Vagina (tissue), 2 donors: ENCODE results near the gene MYO1G. TPM values are rescaled to one million over a fixed set of nuclear protein-coding genes. Genes with fewer than 3 reads are reported as not detected.

Source experiments
- DNase-seq, 2 donors: peaks; one replicate each; pipeline ENCODE4 v3.0.0-alpha.2; 2017; ENCODE audit errors: extremely low spot score in 2 of 2
- H3K27ac ChIP-seq: fragments of 200-600 bp; sonication (generic); one replicate; pipeline ENCODE4 v1.5.1; 2019
- H3K27me3 ChIP-seq: fragments of 200-600 bp; sonication (generic); one replicate; pipeline ENCODE4 v1.5.1; 2019
- H3K36me3 ChIP-seq, 2 donors: fragments of 200-600 bp; sonication (generic); one replicate each; pipeline ENCODE4 v1.5.1; 2017 to 2019
- H3K4me1 ChIP-seq: fragments of 200-600 bp; sonication (generic); one replicate; pipeline ENCODE4 v1.5.1; 2019
- H3K4me3 ChIP-seq, 2 donors: fragments of 200-600 bp; sonication (generic); 1 replicate in 1 of 2; 2 replicates in 1 of 2; pipeline ENCODE4 v1.5.1; 2016 to 2019
- H3K9me3 ChIP-seq: fragments of 200-600 bp; sonication (generic); one replicate; pipeline ENCODE4 v1.5.1; 2019
- POLR2A ChIP-seq, 2 donors: fragments of 450-650 bp; IDR thresholded peaks; one replicate each; pipeline ENCODE4 v1.6.1; 2017; ENCODE audit warnings: antibody characterized with exemption in 2 of 2, mild to moderate bottlenecking in 2 of 2, moderate library complexity in 2 of 2
- POLR2AphosphoS5 ChIP-seq, 2 donors: sonication (generic); formaldehyde crosslinking; IDR thresholded peaks; one replicate each; pipeline ENCODE4 v1.9.0; 2017; ENCODE audit warnings: antibody characterized with exemption in 2 of 2, mild to moderate bottlenecking in 2 of 2, low read depth in 1 of 2; ENCODE audit not compliant: insufficient read depth in 1 of 2
- intact Hi-C: fragments of 100-400 bp; cut with DNase I; formaldehyde crosslinking; loops from one replicate; pipeline ENCODE4 v1.15.1; 2023
- total RNA-seq: library from RNA; depleted of rRNA; stranded (reverse); fragments of >200 nt; gene quantifications from one replicate; pipeline ENCODE4 v1.2.3, GENCODE V29; 2016
- TF ChIP-seq, protein P1 (sequence below), 3 experiments: fragments of 450-650 bp in 2 of 3; fragments of 200-600 bp in 1 of 3; sonication (generic) in 1 of 3; IDR thresholded peaks; one replicate each; pipeline ENCODE4 v1.5.1; 2017 to 2019; ENCODE audit warnings: antibody characterized with exemption in 3 of 3, mild to moderate bottlenecking in 2 of 3, moderate library complexity in 2 of 3

Gene MYO1G
- total RNA-seq, 1 donor from 2014 or later, result 5.2 TPM

DNA sequence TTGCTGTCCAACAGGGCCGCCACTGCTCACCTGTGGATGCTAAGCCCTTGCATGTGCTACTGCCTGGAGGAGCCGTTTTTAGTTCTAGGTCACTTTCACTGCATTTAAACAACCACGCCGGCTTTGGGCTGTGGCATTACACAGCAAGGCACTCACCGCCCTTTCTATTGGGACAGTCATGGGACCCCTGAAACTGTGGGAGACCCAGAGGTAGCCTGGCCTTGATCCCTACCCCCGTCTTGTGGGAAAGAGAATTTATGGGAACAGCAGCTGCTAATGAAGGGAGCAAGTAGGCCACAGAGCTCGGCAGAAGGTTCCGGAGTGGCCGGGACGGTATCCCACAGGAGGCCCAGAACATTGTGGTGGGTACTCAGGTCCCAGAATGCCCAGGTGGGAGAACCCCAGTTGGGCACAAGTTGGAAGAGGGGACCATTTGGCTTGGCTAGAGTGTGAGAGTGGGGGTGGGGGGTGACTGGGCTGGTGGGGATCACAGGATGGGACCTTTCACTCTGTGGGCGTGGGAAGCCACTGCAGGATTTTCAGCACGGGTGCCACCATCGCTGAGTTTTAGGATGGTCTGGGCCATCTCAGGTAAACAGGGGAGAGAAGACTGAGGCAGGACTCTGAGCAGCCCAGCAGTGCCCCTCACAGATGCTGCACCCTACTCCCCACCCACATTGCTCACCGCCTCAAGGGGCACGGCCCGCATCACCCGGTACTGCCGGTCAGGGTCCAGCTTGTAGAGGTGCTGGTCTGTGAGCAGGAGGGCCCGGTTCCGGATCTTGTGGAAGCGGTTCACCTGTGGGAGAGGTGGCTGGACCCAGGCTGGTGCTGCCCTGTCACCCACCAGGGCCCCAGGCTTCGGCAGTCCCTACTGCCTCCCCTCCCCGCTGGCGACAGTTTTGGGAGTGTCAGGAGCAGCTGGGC lies 15.2 kb downstream of the MYO1G start:
- Histone ChIP-seq H3K27me3 (no peaks in the 10 kb centered on the region), H3K4me3 (peak overlapping the region in 1 of 2 donors; percentile 41), H3K27ac (no peak overlapping the region), H3K36me3 (no peaks in the 10 kb centered on the region), H3K4me1 (peaks cover 14% of the 10 kb centered on the region), H3K9me3 (no peaks in the 10 kb centered on the region)
- intact Hi-C loops, result no loop called here
- TF ChIP-seq POLR2A (IDR thresholded peaks at IDR 0.05) (no peak), POLR2AphosphoS5 (IDR thresholded peaks at IDR 0.05; ENCODE audit: insufficient read depth in 1 of 2, low read depth in 1 of 2) (no peak)
- TF ChIP-seq, protein P1, sequence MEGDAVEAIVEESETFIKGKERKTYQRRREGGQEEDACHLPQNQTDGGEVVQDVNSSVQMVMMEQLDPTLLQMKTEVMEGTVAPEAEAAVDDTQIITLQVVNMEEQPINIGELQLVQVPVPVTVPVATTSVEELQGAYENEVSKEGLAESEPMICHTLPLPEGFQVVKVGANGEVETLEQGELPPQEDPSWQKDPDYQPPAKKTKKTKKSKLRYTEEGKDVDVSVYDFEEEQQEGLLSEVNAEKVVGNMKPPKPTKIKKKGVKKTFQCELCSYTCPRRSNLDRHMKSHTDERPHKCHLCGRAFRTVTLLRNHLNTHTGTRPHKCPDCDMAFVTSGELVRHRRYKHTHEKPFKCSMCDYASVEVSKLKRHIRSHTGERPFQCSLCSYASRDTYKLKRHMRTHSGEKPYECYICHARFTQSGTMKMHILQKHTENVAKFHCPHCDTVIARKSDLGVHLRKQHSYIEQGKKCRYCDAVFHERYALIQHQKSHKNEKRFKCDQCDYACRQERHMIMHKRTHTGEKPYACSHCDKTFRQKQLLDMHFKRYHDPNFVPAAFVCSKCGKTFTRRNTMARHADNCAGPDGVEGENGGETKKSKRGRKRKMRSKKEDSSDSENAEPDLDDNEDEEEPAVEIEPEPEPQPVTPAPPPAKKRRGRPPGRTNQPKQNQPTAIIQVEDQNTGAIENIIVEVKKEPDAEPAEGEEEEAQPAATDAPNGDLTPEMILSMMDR (IDR thresholded peaks at IDR 0.05), result no peak
- no peak for DNase-seq

- intact Hi-C loops, result no loop called here
- H3K36me3 ChIP-seq, result no peaks in the 10 kb centered on the region
- no peak for DNase-seq
- H3K27me3 ChIP-seq, result no peaks in the 10 kb centered on the region
- H3K27ac ChIP-seq, result peak overlapping the region; percentile 27
- H3K9me3 ChIP-seq, result no peaks in the 10 kb centered on the region
- H3K4me3 ChIP-seq, result peak overlapping the region; percentile 39 to 41
- TF ChIP-seq POLR2AphosphoS5 (IDR thresholded peaks at IDR 0.05; ENCODE audit: insufficient read depth in 1 of 2, low read depth in 1 of 2), result peak in 1 of 2 donors; percentile 20
- TF ChIP-seq POLR2A (IDR thresholded peaks at IDR 0.05), result no peak
- TF ChIP-seq, protein P1 (IDR thresholded peaks at IDR 0.05), result no peak
- H3K4me1 ChIP-seq, result peaks cover 14% of the 10 kb centered on the region
Observed at GRCh38 chr7:44962483-44963251, 16.1 kb downstream of the MYO1G start.

DNA sequence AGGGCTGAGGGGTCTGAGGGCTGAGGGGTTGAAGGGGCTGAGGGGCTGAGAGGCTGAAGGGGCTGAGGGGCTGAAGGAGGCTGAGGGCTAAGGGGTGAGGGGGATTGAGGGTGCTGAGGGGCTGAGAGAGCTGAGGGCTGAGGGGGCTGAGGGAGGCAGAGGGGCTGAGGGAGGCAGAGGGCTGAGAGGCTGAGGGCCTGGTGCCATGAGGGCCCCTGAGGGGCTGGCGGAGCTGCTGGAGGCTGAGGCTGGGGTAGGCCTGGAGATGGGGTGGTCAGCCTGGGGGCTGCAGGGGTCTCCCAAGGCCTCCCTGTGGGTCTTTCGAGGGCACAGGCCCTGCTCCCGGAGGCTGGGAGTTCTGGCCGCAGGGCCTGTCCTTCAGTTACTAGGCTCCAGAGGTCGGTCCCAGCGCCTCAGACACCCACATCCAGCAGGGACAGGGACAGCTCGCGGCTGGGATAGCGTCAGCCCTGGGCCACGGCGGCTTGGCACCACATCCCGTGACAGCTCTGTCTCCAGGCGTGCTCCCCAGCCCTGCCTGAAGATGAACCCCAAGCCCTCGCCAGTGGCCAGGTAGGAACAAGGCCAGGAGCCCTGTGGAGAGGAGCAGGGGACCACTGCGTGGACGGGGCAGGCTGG lies 16.9 kb downstream of the MYO1G start:
- peak overlapping the region; percentile 39 to 41 for H3K4me3 ChIP-seq
- TF ChIP-seq POLR2A (IDR thresholded peaks at IDR 0.05) (no peak), POLR2AphosphoS5 (IDR thresholded peaks at IDR 0.05; ENCODE audit: insufficient read depth in 1 of 2, low read depth in 1 of 2) (no peak)
- TF ChIP-seq, protein P1 (IDR thresholded peaks at IDR 0.05), result no peak
- no peaks in the 10 kb centered on the region for H3K9me3 ChIP-seq
- no peaks in the 10 kb centered on the region for H3K27me3 ChIP-seq
- H3K27ac ChIP-seq, result peak overlapping the region; percentile 27
- H3K4me1 ChIP-seq, result peaks cover 14% of the 10 kb centered on the region
- DNase-seq, result no peak
- intact Hi-C loops, result no loop called here
- H3K36me3 ChIP-seq, result no peaks in the 10 kb centered on the region

DNA sequence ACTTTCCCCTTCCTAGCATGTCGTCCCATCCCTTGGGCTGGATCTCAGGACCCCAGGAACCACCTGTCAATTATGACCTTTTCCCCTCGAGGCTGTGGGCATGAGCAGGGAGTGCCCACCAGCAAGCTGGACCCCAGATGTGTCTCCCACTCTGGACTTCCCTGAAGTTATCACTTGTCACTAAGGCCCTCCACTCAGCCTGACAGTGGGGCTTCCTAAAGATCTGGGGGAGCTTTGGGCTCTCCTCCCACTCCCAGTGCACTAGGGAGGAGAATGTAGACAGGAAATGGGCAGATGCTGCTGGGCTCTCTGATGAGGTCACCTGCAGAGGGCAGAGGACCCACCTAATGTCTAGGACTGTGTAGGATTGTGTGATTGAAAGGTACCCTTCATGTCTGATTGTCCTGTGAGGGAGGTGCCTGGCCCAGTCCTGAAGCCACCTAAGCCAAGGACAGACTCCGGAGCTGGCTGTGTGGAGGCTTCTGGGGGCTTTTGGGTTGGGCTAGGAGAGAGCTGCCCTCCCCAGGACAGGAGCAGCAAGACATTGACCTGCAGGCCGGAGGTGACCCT lies 18.7 kb downstream of the MYO1G start:
- no peaks in the 10 kb centered on the region for H3K27me3 ChIP-seq
- intact Hi-C loops, result no loop called here
- H3K36me3 ChIP-seq, result no peaks in the 10 kb centered on the region
- no peak overlapping the region for H3K4me3 ChIP-seq
- no peak overlapping the region for H3K27ac ChIP-seq
- peaks cover 14% of the 10 kb centered on the region for H3K4me1 ChIP-seq
- no peaks in the 10 kb centered on the region for H3K9me3 ChIP-seq
- DNase-seq, result no peak
- TF ChIP-seq POLR2A (IDR thresholded peaks at IDR 0.05), result no peak
- no peak for TF ChIP-seq POLR2AphosphoS5 (IDR thresholded peaks at IDR 0.05; ENCODE audit: insufficient read depth in 1 of 2, low read depth in 1 of 2)
- TF ChIP-seq, protein P1 (IDR thresholded peaks at IDR 0.05), result no peak
